PC-9 (cell line): ENCODE data around the gene ADIPOQ. TPM values are rescaled to one million over a fixed set of nuclear protein-coding genes. Genes with fewer than 3 reads are reported as not detected.
A peak's percentile ranks its signal among the peaks of the same experiment; 100 is the strongest.

ENCODE experiments used
- Bru-seq: library from RNA; stranded (reverse); fragments of 400-500 nt; gene quantifications from one replicate; lab custom pipeline; 2021; lab: Mats Ljungman, UMichigan
- BruChase-seq, 2 experiments: library from RNA; stranded (reverse); fragments of 400-500 nt; gene quantifications; one replicate each; lab custom pipeline; 2021; lab: Mats Ljungman, UMichigan
- BruUV-seq: library from RNA; stranded (reverse); fragments of 400-500 nt; replicated peaks from 2 replicates; lab custom pipeline; 2021; lab: Mats Ljungman, UMichigan
- CTCF ChIA-PET: fragments of 300-600 bp; sonication (Branson Sonifier 250); formaldehyde crosslinking; loops from one replicate; lab custom pipeline; 2022; ENCODE audit warnings: antibody characterized with exemption; lab: Charles Lee
- POLR2A ChIA-PET: fragments of 300-600 bp; sonication (Branson Sonifier 250); formaldehyde crosslinking; loops from one replicate; lab custom pipeline; 2022; ENCODE audit warnings: antibody characterized with exemption; ENCODE audit not compliant: unreplicated experiment; lab: Charles Lee
- DNase-seq, 2 experiments: peaks; one replicate each; pipeline versions ENCODE4 v3.0.0 to v3.0.0-alpha.2; 2015 to 2022; ENCODE audit warnings: mixed read lengths in 1 of 2
- H2AFZ ChIP-seq: fragments of 200-600 bp; sonication (generic); 2 replicates; pipeline ENCODE4 v1.8.1; 2017; ENCODE audit warnings: antibody characterized with exemption
- H3F3A ChIP-seq: fragments of 200-600 bp; sonication (generic); 2 replicates; pipeline ENCODE4 v1.8.1; 2017; ENCODE audit warnings: antibody characterized with exemption, mild to moderate bottlenecking, low read depth; ENCODE audit not compliant: insufficient read depth
- H3K27ac ChIP-seq: fragments of 200-600 bp; sonication (generic); 2 replicates; pipeline ENCODE4 v1.6.1; 2016; ENCODE audit warnings: mixed run types
- H3K27me3 ChIP-seq: fragments of 200-600 bp; sonication (generic); 2 replicates; pipeline ENCODE4 v1.6.1; 2016; ENCODE audit warnings: low read depth, mixed run types; ENCODE audit not compliant: insufficient read depth
- H3K36me3 ChIP-seq: fragments of 200-600 bp; sonication (generic); 2 replicates; pipeline ENCODE4 v1.6.1; 2016; ENCODE audit warnings: low read depth, mixed run types
- H3K4me1 ChIP-seq: fragments of 200-600 bp; sonication (generic); replicated peaks from 2 replicates; pipeline ENCODE4 v1.6.1; 2016; ENCODE audit warnings: mixed run types; ENCODE audit not compliant: insufficient read depth
- H3K4me2 ChIP-seq: fragments of 200-600 bp; sonication (generic); 2 replicates; pipeline ENCODE4 v1.6.1; 2017; ENCODE audit warnings: mixed run types
- H3K4me3 ChIP-seq: fragments of 200-600 bp; sonication (generic); 2 replicates; pipeline ENCODE4 v1.6.1; 2016; ENCODE audit warnings: mixed run types
- H3K79me2 ChIP-seq: fragments of 200-600 bp; sonication (generic); 2 replicates; pipeline ENCODE4 v1.6.1; 2017; ENCODE audit warnings: low read depth, mixed run types
- H3K9me2 ChIP-seq: fragments of 200-600 bp; sonication (generic); 2 replicates; pipeline ENCODE4 v1.8.1; 2017; ENCODE audit warnings: mild to moderate bottlenecking; ENCODE audit not compliant: insufficient read depth
- H3K9me3 ChIP-seq: fragments of 200-600 bp; sonication (generic); 2 replicates; pipeline ENCODE4 v1.8.1; 2016; ENCODE audit warnings: low read depth; ENCODE audit not compliant: insufficient read depth
- H4K20me1 ChIP-seq: fragments of 200-600 bp; sonication (generic); 2 replicates; pipeline ENCODE4 v1.8.1; 2017; ENCODE audit not compliant: insufficient read depth
- EZH2 ChIP-seq: fragments of 200-600 bp; sonication (generic); IDR thresholded peaks from 2 replicates; pipeline ENCODE4 v1.8.0; 2017; ENCODE audit warnings: antibody characterized with exemption, low read depth
- intact Hi-C: fragments of 100-400 bp; cut with micrococcal nuclease; formaldehyde crosslinking; loops from one replicate; pipeline ENCODE4 v1.10.0; 2022; ENCODE audit not compliant: unreplicated experiment
- long read RNA-seq: library from polyadenylated mRNA; stranded (forward); transcript quantifications from one replicate; pipeline ENCODE4 v2.0.0, GENCODE V29; 2022
- total RNA-seq: library from RNA; stranded (reverse); gene quantifications from 2 replicates; pipeline ENCODE4 v1.2.3, GENCODE V29; 2021
- TF ChIP-seq, protein P1 (sequence below): fragments of 200-600 bp; sonication (generic); conservative IDR thresholded peaks from 2 replicates; pipeline ENCODE4 v1.6.1; 2017; ENCODE audit warnings: mixed run types, antibody characterized with exemption, mild to moderate bottlenecking, moderate library complexity

The ADIPOQ gene
- total RNA-seq, result not detected in 2 replicates
- percentile 10 among the genes with signal in this experiment for Bru-seq, nascent RNA
- percentile 4 among the genes with signal in this experiment for BruChase-seq, experiment 1, labeled RNA remaining after a 2-hour chase
- percentile 8 among the genes with signal in this experiment for BruChase-seq, experiment 2, labeled RNA remaining after a 6-hour chase
- long read RNA-seq, result 0 reads

DNA sequence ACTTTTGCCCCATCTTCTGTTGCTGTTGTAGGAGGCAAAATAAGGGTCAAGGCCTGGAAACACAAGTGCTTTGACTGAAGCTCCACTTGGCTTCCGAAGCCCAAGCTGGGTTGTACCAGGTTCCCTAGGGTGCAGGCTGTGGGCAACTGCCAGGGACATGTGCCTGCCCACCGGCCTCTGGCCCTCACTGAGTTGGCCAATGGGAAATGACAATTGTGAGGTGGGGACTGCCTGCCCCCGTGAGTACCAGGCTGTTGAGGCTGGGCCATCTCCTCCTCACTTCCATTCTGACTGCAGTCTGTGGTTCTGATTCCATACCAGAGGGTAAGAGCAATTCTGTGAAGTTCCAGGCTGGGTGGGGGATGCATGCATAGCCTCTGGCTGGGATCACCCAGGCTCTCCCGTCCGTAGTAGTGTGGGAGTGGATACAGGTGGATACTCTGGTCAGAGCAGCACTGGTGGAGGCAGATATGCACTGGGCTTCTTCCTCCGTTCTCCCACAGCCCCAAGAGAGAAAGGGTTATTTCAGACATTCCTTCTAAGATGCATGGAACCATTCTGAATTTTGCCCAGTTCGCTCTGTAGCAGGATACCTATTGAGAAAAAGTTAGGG is at the start of gene ADIPOQ:
ADIPOQ (plus strand) TSS at position 285 of the 613 bp plus-strand sequence. CDS start 10,349 bp downstream, outside the sequence.
- H3K9me3 ChIP-seq, result no peaks in the 10 kb centered on the region
- no peak within 1 kb of the TSS for H3K4me2 ChIP-seq

DNA sequence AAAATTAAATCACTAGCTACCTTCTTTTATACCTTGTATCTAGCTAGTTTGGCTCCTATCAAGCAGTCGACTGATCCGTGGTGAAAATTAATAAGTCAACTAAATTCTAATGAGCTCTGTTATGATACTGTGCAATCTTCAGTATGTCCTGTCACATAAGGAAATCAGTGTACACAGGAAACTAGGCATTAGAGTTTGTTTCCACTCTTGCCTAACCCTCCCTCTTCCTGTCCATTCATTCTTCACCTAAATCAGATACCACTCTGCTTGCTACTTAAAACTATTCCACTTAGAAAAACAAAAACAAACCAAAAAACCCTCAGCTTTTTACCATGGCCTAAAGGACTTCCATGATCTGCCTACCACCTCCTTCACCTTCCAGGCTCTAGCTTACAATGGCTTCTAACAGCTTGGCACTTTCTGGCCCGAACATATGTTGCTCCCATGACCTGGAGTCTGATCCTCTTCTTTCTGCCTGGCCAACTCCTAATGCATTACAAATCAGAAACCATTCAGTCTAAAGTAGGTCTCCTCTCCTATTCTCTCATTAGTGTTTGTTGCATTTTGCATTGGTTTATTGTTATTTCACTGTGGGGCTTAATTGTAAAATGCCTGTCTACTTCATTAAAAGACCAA is 44.2 kb upstream of the ADIPOQ start:
- Histone ChIP-seq H3K4me3 (no peak overlapping the region), H3K4me1 (no peaks in the 10 kb centered on the region), H3K9me3 (no peaks in the 10 kb centered on the region), H3F3A (peaks cover under 1% of the 10 kb centered on the region; the same call in 1 of the 2 replicates), H3K36me3 (peaks cover 49% of the 10 kb centered on the region), H3K27ac (no peak overlapping the region), H3K79me2 (no peaks in the 10 kb centered on the region), H3K9me2 (no peaks in the 10 kb centered on the region), H2AFZ (no peak overlapping the region), H3K4me2 (no peak overlapping the region), H4K20me1 (no peaks in the 10 kb centered on the region), H3K27me3 (no peaks in the 10 kb centered on the region)
- DNase-seq, result no peak
- TF ChIP-seq, protein P1, sequence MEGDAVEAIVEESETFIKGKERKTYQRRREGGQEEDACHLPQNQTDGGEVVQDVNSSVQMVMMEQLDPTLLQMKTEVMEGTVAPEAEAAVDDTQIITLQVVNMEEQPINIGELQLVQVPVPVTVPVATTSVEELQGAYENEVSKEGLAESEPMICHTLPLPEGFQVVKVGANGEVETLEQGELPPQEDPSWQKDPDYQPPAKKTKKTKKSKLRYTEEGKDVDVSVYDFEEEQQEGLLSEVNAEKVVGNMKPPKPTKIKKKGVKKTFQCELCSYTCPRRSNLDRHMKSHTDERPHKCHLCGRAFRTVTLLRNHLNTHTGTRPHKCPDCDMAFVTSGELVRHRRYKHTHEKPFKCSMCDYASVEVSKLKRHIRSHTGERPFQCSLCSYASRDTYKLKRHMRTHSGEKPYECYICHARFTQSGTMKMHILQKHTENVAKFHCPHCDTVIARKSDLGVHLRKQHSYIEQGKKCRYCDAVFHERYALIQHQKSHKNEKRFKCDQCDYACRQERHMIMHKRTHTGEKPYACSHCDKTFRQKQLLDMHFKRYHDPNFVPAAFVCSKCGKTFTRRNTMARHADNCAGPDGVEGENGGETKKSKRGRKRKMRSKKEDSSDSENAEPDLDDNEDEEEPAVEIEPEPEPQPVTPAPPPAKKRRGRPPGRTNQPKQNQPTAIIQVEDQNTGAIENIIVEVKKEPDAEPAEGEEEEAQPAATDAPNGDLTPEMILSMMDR, result no peak
- TF ChIP-seq EZH2, result no peak
- ChIA-PET CTCF (interaction anchor here (0.6 kb wide), 2 partner anchors 209 to 1128 kb away, joined by 4 to 8 read pairs; no protein-coding TSS in a partner anchor), POLR2A (interaction anchor here (0.5 to 0.7 kb wide), 2 partner anchors 102 to 155 kb away, joined by 3 to 7 read pairs; no protein-coding TSS in a partner anchor)
- BruUV-seq, result no TSS peak
- intact Hi-C loops, result no loop called here

More for the DNA sequence above, at the start of gene ADIPOQ:
- H3K9me2 ChIP-seq, result no peaks in the 10 kb centered on the region
- H3K27ac ChIP-seq, result no peak within 1 kb of the TSS
- H3K79me2 ChIP-seq, result no peaks in the 10 kb centered on the region
- H3K4me1 ChIP-seq, result peaks cover 20% of the 10 kb centered on the region
- H4K20me1 ChIP-seq, result no peaks in the 10 kb centered on the region
- intact Hi-C loops, result no loop called here
- no peaks in the 10 kb centered on the region for H3K36me3 ChIP-seq
- DNase-seq, result no peak
- TF ChIP-seq, protein P1, result no peak
- TF ChIP-seq EZH2, result no peak
- 0 out of 2 replicates have a peak, but pooled peaks cover 7% of the 10 kb centered on the region for H3K27me3 ChIP-seq
- no peak within 1 kb of the TSS for H3K4me3 ChIP-seq
- ChIA-PET CTCF (no interaction called here), POLR2A (no interaction called here)
- H3F3A ChIP-seq, result 0 out of 2 replicates have a peak, but pooled peaks cover 7% of the 10 kb centered on the region
- no peak within 1 kb of the TSS for H2AFZ ChIP-seq
- BruUV-seq, result no TSS peak

DNA sequence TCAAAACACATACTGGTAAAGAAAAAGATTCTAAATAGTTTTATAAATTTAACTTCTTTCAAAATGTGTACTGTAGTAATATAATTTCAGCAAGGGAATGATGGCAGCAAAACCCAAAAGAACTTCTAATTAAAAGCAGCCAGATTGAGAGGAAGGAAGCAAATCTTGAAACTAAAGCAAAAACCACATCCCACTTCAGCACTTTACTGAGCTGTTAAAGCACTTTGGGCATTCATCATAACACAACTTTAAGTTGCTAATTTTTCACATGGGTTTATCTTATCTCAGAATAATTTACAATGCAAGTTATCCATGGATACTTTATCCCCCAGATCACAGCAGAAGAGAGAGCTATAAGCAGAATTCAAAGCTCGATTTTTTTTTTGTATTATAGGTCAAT is 42.2 kb upstream of the ADIPOQ start:
- no peak for DNase-seq
- no peak for TF ChIP-seq EZH2
- TF ChIP-seq, protein P1, result no peak
- H3K9me2 ChIP-seq, result no peaks in the 10 kb centered on the region
- no peak overlapping the region for H2AFZ ChIP-seq
- H3K36me3 ChIP-seq, result peaks cover 49% of the 10 kb centered on the region
- no peaks in the 10 kb centered on the region for H4K20me1 ChIP-seq
- CTCF ChIA-PET, result no interaction called here
- intact Hi-C loops, result no loop called here
- no TSS peak for BruUV-seq
- H3F3A ChIP-seq, result no peaks in the 10 kb centered on the region
- POLR2A ChIA-PET, result interaction anchor here (0.6 kb wide), 1 partner anchor 1658 kb away, joined by 4 read pairs; no protein-coding TSS in a partner anchor
- H3K27me3 ChIP-seq, result no peaks in the 10 kb centered on the region
- no peak overlapping the region for H3K4me2 ChIP-seq
- no peaks in the 10 kb centered on the region for H3K9me3 ChIP-seq
- H3K4me1 ChIP-seq, result peaks cover 6% of the 10 kb centered on the region
- H3K27ac ChIP-seq, result no peak overlapping the region
- peaks cover 8% of the 10 kb centered on the region for H3K79me2 ChIP-seq
- H3K4me3 ChIP-seq, result no peak overlapping the region
